Measurements from ENCODE around the gene TK2.

- TF ChIP-seq, protein P1, sequence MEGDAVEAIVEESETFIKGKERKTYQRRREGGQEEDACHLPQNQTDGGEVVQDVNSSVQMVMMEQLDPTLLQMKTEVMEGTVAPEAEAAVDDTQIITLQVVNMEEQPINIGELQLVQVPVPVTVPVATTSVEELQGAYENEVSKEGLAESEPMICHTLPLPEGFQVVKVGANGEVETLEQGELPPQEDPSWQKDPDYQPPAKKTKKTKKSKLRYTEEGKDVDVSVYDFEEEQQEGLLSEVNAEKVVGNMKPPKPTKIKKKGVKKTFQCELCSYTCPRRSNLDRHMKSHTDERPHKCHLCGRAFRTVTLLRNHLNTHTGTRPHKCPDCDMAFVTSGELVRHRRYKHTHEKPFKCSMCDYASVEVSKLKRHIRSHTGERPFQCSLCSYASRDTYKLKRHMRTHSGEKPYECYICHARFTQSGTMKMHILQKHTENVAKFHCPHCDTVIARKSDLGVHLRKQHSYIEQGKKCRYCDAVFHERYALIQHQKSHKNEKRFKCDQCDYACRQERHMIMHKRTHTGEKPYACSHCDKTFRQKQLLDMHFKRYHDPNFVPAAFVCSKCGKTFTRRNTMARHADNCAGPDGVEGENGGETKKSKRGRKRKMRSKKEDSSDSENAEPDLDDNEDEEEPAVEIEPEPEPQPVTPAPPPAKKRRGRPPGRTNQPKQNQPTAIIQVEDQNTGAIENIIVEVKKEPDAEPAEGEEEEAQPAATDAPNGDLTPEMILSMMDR (IDR thresholded peaks at IDR 0.05), result no peak
- peak in 1 of 3 donors; percentile 7 for TF ChIP-seq POLR2A (IDR thresholded peaks at IDR 0.05)
Measured at GRCh38 chr16:66585481-66586239, 35.7 kb upstream of the TK2 start.
